Fibroblast of lung (primary cell): ENCODE measurements around the gene BMPR1B.

ENCODE experiments used
- CTCF ChIP-seq, 2 donors: IDR thresholded peaks in 1 of 2; conservative IDR thresholded peaks in 1 of 2; 1 replicate in 1 of 2; 2 replicates in 1 of 2; pipeline ENCODE4 v1.5.1; 2011 to 2012; ENCODE audit warnings: low read length in 2 of 2, control low read depth in 1 of 2, inconsistent platforms in 1 of 2, low read depth in 1 of 2, mild to moderate bottlenecking in 1 of 2
- EZH2 ChIP-seq: IDR thresholded peaks from 2 replicates; pipeline ENCODE4 v1.5.1; 2012; ENCODE audit warnings: low read length, control low read depth, mild to moderate bottlenecking; ENCODE audit errors: missing control alignments

- TF ChIP-seq CTCF (conservative IDR thresholded peaks at IDR 0.05 in 1 of 2, IDR thresholded peaks at IDR 0.05 in 1 of 2; ENCODE audit: low read depth in 1 of 2, low read length in 2 of 2) (no peak), EZH2 (no peak)
These were observed 398.7 kb downstream of the BMPR1B start for GRCh38 chr4:95156452-95156765.
